HL-60 (cell line): Measurements from ENCODE around the gene QARS1.

Experiments used
- DNase-seq, 2 experiments: peaks; one replicate each; pipeline ENCODE4 v3.0.0-alpha.2; 2010 to 2020; ENCODE audit warnings: low read depth in 1 of 2, low spot score in 1 of 2
- H3K27ac ChIP-seq: fragments of 250-450 bp; sonication (Bioruptor Pico); replicated peaks from 2 replicates; pipeline ENCODE4 v1.5.1; 2020; ENCODE audit warnings: mild to moderate bottlenecking, moderate library complexity
- H3K27me3 ChIP-seq: fragments of 250-450 bp; sonication (Bioruptor Pico); 2 replicates; pipeline ENCODE4 v1.5.1; 2021; ENCODE audit warnings: mild to moderate bottlenecking, moderate library complexity; ENCODE audit not compliant: insufficient read depth, poor library complexity, severe bottlenecking
- H3K4me3 ChIP-seq: replicated peaks from 2 replicates; pipeline ENCODE4 v1.5.1; 2011; ENCODE audit warnings: mild to moderate bottlenecking, control low read depth, low read length; ENCODE audit not compliant: insufficient read depth
- CTCF ChIP-seq: IDR thresholded peaks from one replicate; pipeline ENCODE4 v1.5.1; 2011; ENCODE audit warnings: low read length, control low read depth, inconsistent platforms; ENCODE audit not compliant: insufficient read depth
- GABPA ChIP-seq: IDR thresholded peaks from 2 replicates; pipeline ENCODE4 v1.6.1; 2012; ENCODE audit warnings: low read depth
- POLR2AphosphoS5 ChIP-seq: IDR thresholded peaks from 2 replicates; pipeline ENCODE4 v1.6.1; 2012; ENCODE audit warnings: low read depth
- REST ChIP-seq: IDR thresholded peaks from 2 replicates; pipeline ENCODE4 v1.6.1; 2012; ENCODE audit warnings: low read depth; ENCODE audit not compliant: insufficient replicate concordance
- SPI1 ChIP-seq: IDR thresholded peaks from 2 replicates; pipeline ENCODE4 v1.6.1; 2012; ENCODE audit warnings: low read depth, mild to moderate bottlenecking, borderline replicate concordance

Gene QARS1

GRCh38 chr3:49148159-49148558 is 43.6 kb upstream of the QARS1 start:
- DNase-seq = no peak
- Histone ChIP-seq H3K27me3 (no peaks in the 10 kb centered on the region), H3K27ac (no peak overlapping the region), H3K4me3 (no peak overlapping the region)
- TF ChIP-seq GABPA (no peak), CTCF (no peak), POLR2AphosphoS5 (no peak), SPI1 (no peak), REST (no peak)

GRCh38 chr3:49140080-49140479 is 35.5 kb upstream of the QARS1 start:
- TF ChIP-seq SPI1 (no peak), GABPA (no peak), POLR2AphosphoS5 (no peak), CTCF (no peak), REST (no peak)
- no peak for DNase-seq
- no peaks in the 10 kb centered on the region for H3K27me3 ChIP-seq
- no peak overlapping the region for H3K4me3 ChIP-seq
- H3K27ac ChIP-seq = no peak overlapping the region

GRCh38 chr3:49135499-49135898 is 30.9 kb upstream of the QARS1 start:
- H3K27me3 ChIP-seq = no peaks in the 10 kb centered on the region
- H3K27ac ChIP-seq = no peak overlapping the region
- H3K4me3 ChIP-seq = no peak overlapping the region
- TF ChIP-seq POLR2AphosphoS5 (no peak), SPI1 (no peak), CTCF (no peak), REST (no peak), GABPA (no peak)
- DNase-seq = no peak
